Head of caudate nucleus (tissue), 42 donors: ENCODE measurements around the gene EBLN1.

Source experiments
- DNase-seq, 42 donors: peaks; one replicate each; pipeline versions ENCODE4 v3.0.0 to v3.0.0-alpha.2; 2020 to 2021; ENCODE audit warnings: mixed read lengths in 7 of 42
- intact Hi-C: fragments of 100-400 bp; cut with DNase I; formaldehyde crosslinking; loops from one replicate; pipeline ENCODE4 v1.15.0; 2022

Gene EBLN1

GRCh38 chr10:22217842-22218241 is at the start of gene EBLN1:
Gene EBLN1 (minus strand): TSS chr10:22218015. CDS start chr10:22209983, 8,032 bp downstream.
- DNase-seq: no peak
- intact Hi-C loops: no loop called here

GRCh38 chr10:22265839-22266537 is 48.2 kb upstream of the EBLN1 start:
- no peak for DNase-seq
- intact Hi-C loops: no loop called here

GRCh38 chr10:22263106-22263505 is 45.3 kb upstream of the EBLN1 start:
- no peak for DNase-seq
- intact Hi-C loops: no loop called here

- intact Hi-C loops: loop anchor here (10.0 kb wide), 2 partner anchors 254 to 726 kb away; partner anchors contain the start of gene DNAJC1
- DNase-seq: peak in 2 of 42 donors; percentile 10
Measured at GRCh38 chr10:22259280-22259679, 41.5 kb upstream of the EBLN1 start.

- DNase-seq: peak in 30 of 42 donors; percentile 3 to 69 (median 40)
- intact Hi-C loops: loop anchor here (10.0 kb wide), 2 partner anchors 254 to 726 kb away; partner anchors contain the start of gene DNAJC1
Measured at GRCh38 chr10:22258471-22258870, 40.7 kb upstream of the EBLN1 start.

GRCh38 chr10:22253580-22253882 is 35.7 kb upstream of the EBLN1 start:
- intact Hi-C loops: loop anchor here (2.0 to 10.0 kb wide), 5 partner anchors 25 to 731 kb away; partner anchors contain the start of genes COMMD3 and DNAJC1
- DNase-seq: peak in 39 of 42 donors; percentile 8 to 72 (median 38)

- intact Hi-C loops: loop anchor here (2.0 to 10.0 kb wide), 5 partner anchors 24 to 732 kb away; partner anchors contain the start of genes COMMD3 and DNAJC1
- DNase-seq: peak in 40 of 42 donors; percentile 26 to 80 (median 60)
Measured at GRCh38 chr10:22252801-22253579, 35.2 kb upstream of the EBLN1 start.

- intact Hi-C loops: loop anchor here (2.0 to 10.0 kb wide), 5 partner anchors 24 to 732 kb away; partner anchors contain the start of genes COMMD3 and DNAJC1
- DNase-seq: peak in 36 of 42 donors; percentile 33 to 80 (median 63)
Measured at GRCh38 chr10:22252224-22252800, 34.5 kb upstream of the EBLN1 start.

GRCh38 chr10:22251751-22252223 is 34.0 kb upstream of the EBLN1 start:
- DNase-seq: peak; percentile 55 to 91 (median 79)
- intact Hi-C loops: loop anchor here (2.0 to 10.0 kb wide), 5 partner anchors 23 to 733 kb away; partner anchors contain the start of genes COMMD3 and DNAJC1

GRCh38 chr10:22250897-22251660 is 33.3 kb upstream of the EBLN1 start:
- DNase-seq: peak in 6 of 42 donors; percentile 7 to 53 (median 22)
- intact Hi-C loops: loop anchor here (5.0 to 10.0 kb wide), 4 partner anchors 66 to 734 kb away; partner anchors contain the start of genes COMMD3 and DNAJC1

- no peak for DNase-seq
- intact Hi-C loops: no loop called here
Measured at GRCh38 chr10:22247636-22248035, 29.8 kb upstream of the EBLN1 start.

- intact Hi-C loops: no loop called here
- DNase-seq: no peak
Measured at GRCh38 chr10:22246680-22247391, 29.0 kb upstream of the EBLN1 start.

- DNase-seq: no peak
- intact Hi-C loops: no loop called here
Measured at GRCh38 chr10:22245567-22245966, 27.8 kb upstream of the EBLN1 start.

GRCh38 chr10:22244855-22245254 is 27.0 kb upstream of the EBLN1 start:
- no peak for DNase-seq
- intact Hi-C loops: no loop called here

GRCh38 chr10:22244001-22244400 is 26.2 kb upstream of the EBLN1 start:
- peak in 1 of 42 donors; percentile 45 for DNase-seq
- intact Hi-C loops: no loop called here

GRCh38 chr10:22243321-22243720 is 25.5 kb upstream of the EBLN1 start:
- DNase-seq: no peak

GRCh38 chr10:22231260-22231659 is 13.4 kb upstream of the EBLN1 start:
- intact Hi-C loops: no loop called here
- no peak for DNase-seq

More at GRCh38 chr10:22243321-22243720, 25.5 kb upstream of the EBLN1 start:
- intact Hi-C loops: no loop called here
